ENCODE results near the gene EEF1AKMT3.

GRCh38 chr12:57830393-57830792 lies 58.0 kb downstream of the EEF1AKMT3 start:
- TF ChIP-seq CTCF (IDR thresholded peaks at IDR 0.05): no peak
- no peak for TF ChIP-seq POLR2A (IDR thresholded peaks at IDR 0.05)

Data from testis (tissue), 2 donors.